ENCODE results near the gene LSM10. TPM values are rescaled to one million over a fixed set of nuclear protein-coding genes. Genes with fewer than 3 reads are reported as not detected.
A peak's percentile ranks its signal among the peaks of the same experiment; 100 is the strongest.

The LSM10 gene
- total and polyA plus RNA-seq, 2 of the 4 experiments (the other 2 are of a cell fraction) = 11.7 to 78.9 TPM

GRCh38 chr1:36349241-36349671 lies 48.5 kb downstream of the LSM10 start:
- peaks cover 48% of the 10 kb centered on the region for H3K36me3 ChIP-seq (ENCODE audit: control insufficient read depth, insufficient read depth, low read length)
- H3K4me3 ChIP-seq (ENCODE audit: insufficient read depth, low read depth, low read length) = no peak overlapping the region
- H3K56ac ChIP-seq (ENCODE audit: extremely low read depth, insufficient read depth, low read length) = 0 out of 2 replicates have a peak overlapping the region, but pooled peaks have one; percentile 6
- peak overlapping the region; percentile 100 for H3K4ac ChIP-seq (ENCODE audit: low read depth, low read length)
- peaks cover 37% of the 10 kb centered on the region for H3K9me1 ChIP-seq (ENCODE audit: insufficient read depth, low read length)
- H3K79me1 ChIP-seq (ENCODE audit: low read depth in 1 of 2, low read length in 2 of 2) = peaks cover 13 to 73% of the 10 kb centered on the region in 2 experiments; a peak in 3 of 4 replicates
- peak overlapping the region; percentile 99 for H2BK5ac ChIP-seq (ENCODE audit: low read depth, low read length, poor library complexity, severe bottlenecking)
- peak overlapping the region; percentile 90 for H2AK9ac ChIP-seq (replicated peaks; ENCODE audit: low read depth, low read length, poor library complexity)
- no peaks in the 10 kb centered on the region for H4K20me1 ChIP-seq (ENCODE audit: insufficient read depth, low read length)
- H3K18ac ChIP-seq (ENCODE audit: low read depth, low read length) = peak overlapping the region; percentile 29; the same call in 1 of the 2 replicates
- peak overlapping the region; percentile 77; the same call in 1 of the 2 replicates for H3K23ac ChIP-seq (ENCODE audit: low read depth, low read length)
- peak overlapping the region; percentile 98 for H2AK5ac ChIP-seq (ENCODE audit: low read depth, low read length)
- no TSS peak for BruUV-seq (replicated peaks)
- H3K9ac ChIP-seq (ENCODE audit: low read depth, low read length) = 0 out of 2 replicates have a peak overlapping the region, but pooled peaks have one; percentile 18
- peak overlapping the region; percentile 43 for H4K5ac ChIP-seq (ENCODE audit: low read depth, low read length)
- WGBS, 2 experiments (ENCODE audit: extremely low coverage in 2 of 2, insufficient read length in 1 of 2) = 100% methylated on average over 1 of the region's 7 CpGs; no CpG with 5 or more reads in 1 of the 2 experiments
- peak overlapping the region; percentile 78 to 98; a peak in 2 of 4 replicates for H4K8ac ChIP-seq (ENCODE audit: low read depth in 2 of 2, low read length in 2 of 2)
- POLR2A ChIA-PET (ENCODE audit: unreplicated experiment) = no interaction called here
- CTCF ChIA-PET = no interaction called here
- H4K91ac ChIP-seq (ENCODE audit: insufficient read depth, low read depth, low read length) = peak overlapping the region; percentile 100
- H3K27me3 ChIP-seq (ENCODE audit: control insufficient read depth, insufficient read depth, low read length) = no peaks in the 10 kb centered on the region
- in situ Hi-C loops (cut with MboI; ENCODE audit: low sequenced_read_pairs) = no loop called here
- DNase-seq = peak; percentile 64
- H2AFZ ChIP-seq (replicated peaks; ENCODE audit: low read length, poor library complexity) = peak overlapping the region; percentile 34
- peak overlapping the region; percentile 87 for H3K14ac ChIP-seq (replicated peaks; ENCODE audit: low read depth, low read length)
- dilution Hi-C loops (cut with HindIII; ENCODE audit: low sequenced_read_pairs, unreplicated experiment) = no loop called here
- H3K27ac ChIP-seq (ENCODE audit: insufficient read depth, low read length) = peak overlapping the region; percentile 91
- H3K4me1 ChIP-seq (ENCODE audit: control insufficient read depth, insufficient read depth, low read length) = peaks cover 45% of the 10 kb centered on the region
- TF ChIP-seq RCOR1 (IDR thresholded peaks at IDR 0.05; ENCODE audit: insufficient replicate concordance, low read length) (no peak), RAD21 (IDR thresholded peaks at IDR 0.05; ENCODE audit: low read length) (no peak), CHD1 (IDR thresholded peaks at IDR 0.05; ENCODE audit: low read depth, low read length) (no peak), ELK1 (IDR thresholded peaks at IDR 0.05; ENCODE audit: borderline replicate concordance, low read depth, low read length) (no peak), USF2 (IDR thresholded peaks at IDR 0.05; ENCODE audit: low read depth, low read length) (no peak), FOS (IDR thresholded peaks at IDR 0.05; ENCODE audit: low read depth, low read length) (peak; percentile 37; the same call in 1 of the 2 replicates), MXI1 (IDR thresholded peaks at IDR 0.05; ENCODE audit: borderline replicate concordance, low read depth, low read length) (0 out of 2 replicates have a peak, but pooled peaks have one; percentile 27), MAZ (IDR thresholded peaks at IDR 0.05; ENCODE audit: borderline replicate concordance, low read depth, low read length) (no peak), NFE2L2 (IDR thresholded peaks at IDR 0.05; ENCODE audit: low read depth, low read length) (no peak), CEBPB (IDR thresholded peaks at IDR 0.05; ENCODE audit: low read depth, low read length) (no peak)
- TF ChIP-seq, protein P1, sequence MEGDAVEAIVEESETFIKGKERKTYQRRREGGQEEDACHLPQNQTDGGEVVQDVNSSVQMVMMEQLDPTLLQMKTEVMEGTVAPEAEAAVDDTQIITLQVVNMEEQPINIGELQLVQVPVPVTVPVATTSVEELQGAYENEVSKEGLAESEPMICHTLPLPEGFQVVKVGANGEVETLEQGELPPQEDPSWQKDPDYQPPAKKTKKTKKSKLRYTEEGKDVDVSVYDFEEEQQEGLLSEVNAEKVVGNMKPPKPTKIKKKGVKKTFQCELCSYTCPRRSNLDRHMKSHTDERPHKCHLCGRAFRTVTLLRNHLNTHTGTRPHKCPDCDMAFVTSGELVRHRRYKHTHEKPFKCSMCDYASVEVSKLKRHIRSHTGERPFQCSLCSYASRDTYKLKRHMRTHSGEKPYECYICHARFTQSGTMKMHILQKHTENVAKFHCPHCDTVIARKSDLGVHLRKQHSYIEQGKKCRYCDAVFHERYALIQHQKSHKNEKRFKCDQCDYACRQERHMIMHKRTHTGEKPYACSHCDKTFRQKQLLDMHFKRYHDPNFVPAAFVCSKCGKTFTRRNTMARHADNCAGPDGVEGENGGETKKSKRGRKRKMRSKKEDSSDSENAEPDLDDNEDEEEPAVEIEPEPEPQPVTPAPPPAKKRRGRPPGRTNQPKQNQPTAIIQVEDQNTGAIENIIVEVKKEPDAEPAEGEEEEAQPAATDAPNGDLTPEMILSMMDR (conservative IDR thresholded peaks at IDR 0.05; ENCODE audit: low read depth, low read length) = no peak
- no peaks in the 10 kb centered on the region for H3K9me3 ChIP-seq (ENCODE audit: control insufficient read depth, insufficient read depth, low read length)
- peak overlapping the region; percentile 99 for H2BK120ac ChIP-seq (ENCODE audit: low read depth, low read length)
- peak overlapping the region; percentile 93 for H2BK20ac ChIP-seq (ENCODE audit: low read depth, low read length)
- no peak overlapping the region for H3K4me2 ChIP-seq (ENCODE audit: low read depth, low read length)
- ATAC-seq (ENCODE audit: low read depth) = no peak
- peak overlapping the region; percentile 25; the same call in 1 of the 3 replicates for H2BK15ac ChIP-seq (ENCODE audit: low read depth, low read length)
- intact Hi-C loops (cut with micrococcal nuclease) = no loop called here
